ENCODE data around the gene PLCXD3.

DNA sequence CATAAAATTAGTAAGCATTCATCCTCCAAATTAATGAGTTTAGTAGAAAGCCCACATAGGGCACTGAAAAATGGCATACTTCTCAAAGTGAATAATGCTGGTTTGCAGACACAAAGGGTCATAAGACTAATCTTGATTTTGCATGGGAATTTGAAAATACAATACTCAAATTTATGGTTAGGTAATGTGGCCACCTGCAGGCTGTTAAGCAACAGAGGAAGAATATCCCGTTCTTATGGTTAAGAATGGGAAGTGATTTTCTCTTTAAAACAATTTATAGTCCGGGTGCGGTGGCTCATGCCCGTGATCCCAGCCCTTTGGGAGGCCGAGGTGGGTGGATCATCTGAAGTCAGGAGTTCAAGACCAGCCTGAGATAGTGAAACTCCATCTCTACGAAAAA is 9.4 kb upstream of the PLCXD3 start:
- no peak for TF ChIP-seq CTCF (IDR thresholded peaks at IDR 0.05; ENCODE audit: low read depth, low read length)
- TF ChIP-seq EZH2phosphoT487 (IDR thresholded peaks at IDR 0.05; ENCODE audit: low read depth): no peak
